ENCODE results near the gene POU2AF2. TPM values are rescaled to one million over a fixed set of nuclear protein-coding genes. Genes with fewer than 3 reads are reported as not detected.
"Not testable (repeated sequence)": the region's sequence is repeated elsewhere in the genome, so short reads cannot be mapped to it uniquely, and the experiment has no call there.

POU2AF2 gene
- total and polyA plus RNA-seq, 2 donors from 2014 or later: not detected

GRCh38 chr11:111264646-111265045, 19.1 kb downstream of the POU2AF2 start:
- FAIRE-seq (no peak), DNase-seq (no peak)
- H3K4me3 ChIP-seq (ENCODE audit: low read length in 3 of 3): no peak overlapping the region
- intact Hi-C loops (cut with DNase I): no loop called here
- TF ChIP-seq CTCF (IDR thresholded peaks at IDR 0.05; ENCODE audit: borderline replicate concordance, extremely low read depth, insufficient read depth): no peak
- no peaks in the 10 kb centered on the region for H3K4me1 ChIP-seq (ENCODE audit: control insufficient read depth in 2 of 3, insufficient read depth in 2 of 3, low read depth in 1 of 3, low read length in 3 of 3)
- no peaks in the 10 kb centered on the region for H3K9me3 ChIP-seq (ENCODE audit: control insufficient read depth in 2 of 3, insufficient read depth in 1 of 3, low read length in 3 of 3)
- H3K36me3 ChIP-seq (ENCODE audit: control insufficient read depth in 2 of 3, insufficient read depth in 3 of 3, low read length in 3 of 3): no peaks in the 10 kb centered on the region
- H3K9ac ChIP-seq (ENCODE audit: low read length in 3 of 3): no peak overlapping the region
- no peaks in the 10 kb centered on the region for H3K27me3 ChIP-seq (ENCODE audit: control insufficient read depth, insufficient read depth, low read length)
- no peak overlapping the region for H3K27ac ChIP-seq (ENCODE audit: low read depth in 2 of 2, low read length in 2 of 2)

GRCh38 chr11:111265421-111265820, 19.9 kb downstream of the POU2AF2 start:
- Histone ChIP-seq H3K9ac (ENCODE audit: low read length in 3 of 3) (no peak overlapping the region), H3K27me3 (ENCODE audit: control insufficient read depth, insufficient read depth, low read length) (no peaks in the 10 kb centered on the region), H3K27ac (ENCODE audit: low read depth in 2 of 2, low read length in 2 of 2) (no peak overlapping the region), H3K4me3 (ENCODE audit: low read length in 3 of 3) (no peak overlapping the region), H3K4me1 (ENCODE audit: control insufficient read depth in 2 of 3, insufficient read depth in 2 of 3, low read depth in 1 of 3, low read length in 3 of 3) (no peaks in the 10 kb centered on the region), H3K9me3 (ENCODE audit: control insufficient read depth in 2 of 3, insufficient read depth in 1 of 3, low read length in 3 of 3) (no peaks in the 10 kb centered on the region), H3K36me3 (ENCODE audit: control insufficient read depth in 2 of 3, insufficient read depth in 3 of 3, low read length in 3 of 3) (no peaks in the 10 kb centered on the region)
- TF ChIP-seq CTCF (IDR thresholded peaks at IDR 0.05; ENCODE audit: borderline replicate concordance, extremely low read depth, insufficient read depth): no peak
- intact Hi-C loops (cut with DNase I): no loop called here
- FAIRE-seq (no peak), DNase-seq (no peak)

GRCh38 chr11:111268303-111268702, 22.8 kb downstream of the POU2AF2 start:
- H3K9ac ChIP-seq (ENCODE audit: low read length in 3 of 3); FAIRE-seq; H3K4me3 ChIP-seq (ENCODE audit: low read length in 3 of 3); intact Hi-C loops (cut with DNase I); H3K27ac ChIP-seq (ENCODE audit: low read depth in 2 of 2, low read length in 2 of 2); H3K4me1 ChIP-seq (ENCODE audit: control insufficient read depth in 2 of 3, insufficient read depth in 2 of 3, low read depth in 1 of 3, low read length in 3 of 3); H3K9me3 ChIP-seq (ENCODE audit: control insufficient read depth in 2 of 3, insufficient read depth in 1 of 3, low read length in 3 of 3); H3K27me3 ChIP-seq (ENCODE audit: control insufficient read depth, insufficient read depth, low read length); DNase-seq; H3K36me3 ChIP-seq (ENCODE audit: control insufficient read depth in 2 of 3, insufficient read depth in 3 of 3, low read length in 3 of 3): not testable (repeated sequence)

- Histone ChIP-seq H3K4me1 (ENCODE audit: control insufficient read depth in 2 of 3, insufficient read depth in 2 of 3, low read depth in 1 of 3, low read length in 3 of 3) (no peaks in the 10 kb centered on the region), H3K9ac (ENCODE audit: low read length in 3 of 3) (no peak overlapping the region), H3K4me3 (ENCODE audit: low read length in 3 of 3) (no peak overlapping the region), H3K27ac (ENCODE audit: low read depth in 2 of 2, low read length in 2 of 2) (no peak overlapping the region), H3K9me3 (ENCODE audit: control insufficient read depth in 2 of 3, insufficient read depth in 1 of 3, low read length in 3 of 3) (no peaks in the 10 kb centered on the region), H3K36me3 (ENCODE audit: control insufficient read depth in 2 of 3, insufficient read depth in 3 of 3, low read length in 3 of 3) (no peaks in the 10 kb centered on the region), H3K27me3 (ENCODE audit: control insufficient read depth, insufficient read depth, low read length) (no peaks in the 10 kb centered on the region)
- intact Hi-C loops (cut with DNase I): no loop called here
- DNase-seq (peak in 1 of 5 donors; percentile 44), FAIRE-seq (no peak)
- TF ChIP-seq CTCF (IDR thresholded peaks at IDR 0.05; ENCODE audit: borderline replicate concordance, extremely low read depth, insufficient read depth): no peak
Observed at GRCh38 chr11:111269146-111269868, 23.8 kb downstream of the POU2AF2 start.
